ENCODE data around the gene MICALL1. TPM values are rescaled to one million over a fixed set of nuclear protein-coding genes. Genes with fewer than 3 reads are reported as not detected.
A peak's percentile ranks its signal among the peaks of the same experiment; 100 is the strongest.

Gene MICALL1
- total and polyA plus RNA-seq, 5 donors from 2014 or later, result 1.1 to 25.2 (median 1.8) TPM

DNA sequence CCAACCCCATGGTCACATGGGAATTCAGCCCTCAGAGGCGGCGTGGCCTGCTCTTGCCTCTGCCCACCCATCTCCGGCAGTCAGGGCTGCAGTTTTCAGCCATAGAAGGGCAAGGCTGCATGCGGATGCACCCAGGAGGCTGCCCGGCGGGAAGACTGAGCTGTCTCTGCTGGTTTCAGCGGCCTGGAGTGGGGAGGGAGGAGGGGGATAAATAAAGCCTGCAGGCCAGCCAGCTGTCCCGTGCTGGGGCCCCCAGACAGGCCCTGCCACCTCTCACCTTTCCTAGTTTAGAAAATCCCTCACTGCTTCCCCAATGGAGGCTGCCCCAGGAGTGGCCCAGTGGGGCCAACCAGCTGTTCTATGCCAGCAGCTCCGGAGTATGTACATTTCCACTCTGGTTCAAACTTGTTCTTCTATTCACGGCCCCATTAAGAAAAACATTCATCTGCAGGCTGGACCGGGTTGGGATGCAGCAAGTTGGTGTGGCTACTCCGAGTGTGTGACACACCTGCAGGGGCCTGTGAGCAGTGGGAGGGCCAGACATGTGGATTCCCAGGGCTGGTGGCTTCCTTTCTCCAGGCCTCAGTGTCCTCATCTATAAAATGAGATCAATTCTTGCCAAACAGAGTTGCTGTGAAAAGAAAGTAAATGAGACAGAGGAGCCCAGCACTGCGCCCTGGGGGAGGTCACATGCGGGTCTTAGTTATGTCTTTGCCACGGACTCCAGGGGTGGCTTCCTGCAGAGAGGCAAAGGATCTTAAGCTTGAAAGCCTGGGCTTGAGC, 5.0 kb downstream of the MICALL1 start:
- Mint-ChIP-seq H3K4me1 (peaks cover 0 to 35% (median 23%) of the 10 kb centered on the region in 4 donors), H3K27ac (no peak overlapping the region)

DNA sequence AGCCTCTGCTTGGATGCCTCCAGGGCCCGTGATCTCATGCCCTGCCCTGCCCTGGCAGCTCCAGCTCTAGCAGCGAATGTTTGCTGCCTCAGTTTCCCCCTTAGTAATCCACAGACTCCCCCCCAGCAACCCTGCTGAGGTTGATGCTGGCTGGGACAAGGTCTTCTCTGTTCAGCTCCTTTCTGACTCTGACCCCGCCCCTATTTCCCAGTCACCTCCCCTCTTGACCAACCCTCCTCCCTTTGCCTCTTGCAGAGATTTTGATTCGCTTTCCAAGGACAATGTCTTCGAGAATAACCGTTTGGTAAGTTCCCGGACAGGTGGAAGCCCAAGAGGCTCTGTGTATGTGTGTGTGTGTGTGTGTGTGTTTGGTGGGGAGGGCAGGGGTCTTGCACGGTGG, 5.6 kb downstream of the MICALL1 start:
- H3K27ac Mint-ChIP-seq, result no peak overlapping the region
- peaks cover 8% of the 10 kb centered on the region for H3K36me3 Mint-ChIP-seq
- ATAC-seq (ENCODE audit: low read depth in 2 of 2) (no peak), DNase-seq (no peak)
- H3K4me1 ChIP-seq (ENCODE audit: control insufficient read depth, insufficient read depth, low read length, poor library complexity, severe bottlenecking), result peaks cover 11% of the 10 kb centered on the region
- H3K4me3 ChIP-seq (ENCODE audit: low read depth, low read length), result no peak overlapping the region
- no peaks in the 10 kb centered on the region for H3K27me3 ChIP-seq (ENCODE audit: control insufficient read depth, insufficient read depth, low read length)
- H3K4me3 Mint-ChIP-seq, result no peak overlapping the region
- no peaks in the 10 kb centered on the region for H3K9me3 ChIP-seq (ENCODE audit: control insufficient read depth in 2 of 2, low read length in 2 of 2)
- no peaks in the 10 kb centered on the region for H3K9me3 Mint-ChIP-seq
- peaks cover 0 to 35% (median 23%) of the 10 kb centered on the region in 4 donors for H3K4me1 Mint-ChIP-seq
- H3K27me3 Mint-ChIP-seq, result no peaks in the 10 kb centered on the region
- H3K27ac ChIP-seq (ENCODE audit: insufficient read depth, low read length, poor library complexity, severe bottlenecking), result no peak overlapping the region
- peaks cover 8% of the 10 kb centered on the region for H3K36me3 ChIP-seq (ENCODE audit: control insufficient read depth, insufficient read depth, low read length)

More for the DNA sequence above, 5.0 kb downstream of the MICALL1 start:
- H3K27me3 ChIP-seq (ENCODE audit: control insufficient read depth, insufficient read depth, low read length), result no peaks in the 10 kb centered on the region
- H3K9me3 ChIP-seq (ENCODE audit: control insufficient read depth in 2 of 2, low read length in 2 of 2), result no peaks in the 10 kb centered on the region
- DNase-seq, result no peak
- H3K4me3 ChIP-seq (ENCODE audit: low read depth, low read length), result no peak overlapping the region
- peaks cover 13% of the 10 kb centered on the region for H3K4me1 ChIP-seq (ENCODE audit: control insufficient read depth, insufficient read depth, low read length, poor library complexity, severe bottlenecking)
- H3K27me3 Mint-ChIP-seq, result no peaks in the 10 kb centered on the region
- ATAC-seq (ENCODE audit: low read depth in 2 of 2), result no peak
- no peak overlapping the region for H3K27ac ChIP-seq (ENCODE audit: insufficient read depth, low read length, poor library complexity, severe bottlenecking)
- no peak overlapping the region for H3K4me3 Mint-ChIP-seq
- H3K9me3 Mint-ChIP-seq, result no peaks in the 10 kb centered on the region
- peaks cover 1% of the 10 kb centered on the region for H3K36me3 ChIP-seq (ENCODE audit: control insufficient read depth, insufficient read depth, low read length)
- H3K36me3 Mint-ChIP-seq, result peaks cover 8% of the 10 kb centered on the region

DNA sequence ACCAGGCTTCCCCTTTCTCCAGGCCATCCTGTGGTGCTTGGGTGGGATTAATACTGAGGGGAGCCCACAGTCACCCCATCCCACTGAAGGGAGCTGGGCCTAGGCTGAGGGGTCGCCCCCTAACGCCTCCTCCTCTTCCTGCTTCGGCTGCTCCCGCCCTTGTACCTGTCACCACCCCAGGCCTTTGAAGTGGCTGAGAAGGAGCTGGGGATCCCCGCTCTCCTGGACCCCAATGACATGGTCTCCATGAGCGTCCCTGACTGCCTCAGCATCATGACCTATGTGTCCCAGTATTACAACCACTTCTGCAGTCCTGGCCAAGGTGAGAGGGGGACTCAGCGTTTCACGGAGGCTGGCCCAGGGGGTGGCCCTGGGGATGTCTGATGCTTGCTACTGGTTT, 6.1 kb downstream of the MICALL1 start:
- ATAC-seq (ENCODE audit: low read depth in 2 of 2), result no peak
- no peaks in the 10 kb centered on the region for H3K27me3 ChIP-seq (ENCODE audit: control insufficient read depth, insufficient read depth, low read length)
- Mint-ChIP-seq H3K27ac (peak overlapping the region in 2 of 3 donors; percentile 20 to 51), H3K9me3 (no peaks in the 10 kb centered on the region), H3K36me3 (peaks cover 8% of the 10 kb centered on the region), H3K4me1 (peaks cover 0 to 31% (median 21%) of the 10 kb centered on the region in 4 donors), H3K27me3 (no peaks in the 10 kb centered on the region), H3K4me3 (no peak overlapping the region)
- H3K4me1 ChIP-seq (ENCODE audit: control insufficient read depth, insufficient read depth, low read length, poor library complexity, severe bottlenecking), result peaks cover 6% of the 10 kb centered on the region
- H3K27ac ChIP-seq (ENCODE audit: insufficient read depth, low read length, poor library complexity, severe bottlenecking), result no peak overlapping the region
- no peak for DNase-seq
- H3K9me3 ChIP-seq (ENCODE audit: control insufficient read depth in 2 of 2, low read length in 2 of 2), result no peaks in the 10 kb centered on the region
- H3K4me3 ChIP-seq (ENCODE audit: low read depth, low read length), result no peak overlapping the region
- H3K36me3 ChIP-seq (ENCODE audit: control insufficient read depth, insufficient read depth, low read length), result peaks cover 9% of the 10 kb centered on the region

DNA sequence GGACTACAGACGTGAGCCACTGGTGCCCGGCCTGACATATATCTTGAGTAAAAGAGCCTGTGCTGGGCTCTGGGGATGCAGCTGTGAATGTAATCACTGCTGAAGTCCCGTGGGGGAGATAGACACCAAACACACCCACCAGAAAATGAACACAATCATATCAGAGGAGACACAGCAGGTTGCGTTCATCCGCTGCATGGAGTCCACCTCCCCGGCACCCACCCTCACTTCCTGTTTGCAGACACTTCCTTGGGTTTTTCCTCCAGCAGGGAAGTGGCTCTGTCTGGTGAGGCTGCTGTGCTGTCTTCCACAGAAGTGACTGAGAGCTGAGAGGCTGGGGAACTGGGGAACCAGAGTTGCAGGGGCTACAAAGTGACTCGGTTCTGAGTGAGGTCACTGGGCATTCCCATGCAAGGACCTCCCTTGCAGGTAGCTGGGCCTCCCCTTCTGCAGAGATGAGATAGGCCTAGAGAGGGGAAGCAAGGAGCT, 7.2 kb downstream of the MICALL1 start:
- Histone ChIP-seq H3K27ac (ENCODE audit: insufficient read depth, low read length, poor library complexity, severe bottlenecking) (no peak overlapping the region), H3K36me3 (ENCODE audit: control insufficient read depth, insufficient read depth, low read length) (peaks cover 12% of the 10 kb centered on the region), H3K9me3 (ENCODE audit: control insufficient read depth in 2 of 2, low read length in 2 of 2) (no peaks in the 10 kb centered on the region), H3K4me3 (ENCODE audit: low read depth, low read length) (no peak overlapping the region), H3K4me1 (ENCODE audit: control insufficient read depth, insufficient read depth, low read length, poor library complexity, severe bottlenecking) (no peaks in the 10 kb centered on the region), H3K27me3 (ENCODE audit: control insufficient read depth, insufficient read depth, low read length) (no peaks in the 10 kb centered on the region)
- peaks cover 0 to 22% (median 13%) of the 10 kb centered on the region in 4 donors for H3K4me1 Mint-ChIP-seq
- peaks cover 11% of the 10 kb centered on the region for H3K36me3 Mint-ChIP-seq
- ATAC-seq (ENCODE audit: low read depth in 2 of 2), result no peak
- no peak overlapping the region for H3K4me3 Mint-ChIP-seq
- no peaks in the 10 kb centered on the region for H3K27me3 Mint-ChIP-seq
- no peak for DNase-seq
- no peaks in the 10 kb centered on the region for H3K9me3 Mint-ChIP-seq
- H3K27ac Mint-ChIP-seq, result peak overlapping the region in 1 of 3 donors; percentile 62

DNA sequence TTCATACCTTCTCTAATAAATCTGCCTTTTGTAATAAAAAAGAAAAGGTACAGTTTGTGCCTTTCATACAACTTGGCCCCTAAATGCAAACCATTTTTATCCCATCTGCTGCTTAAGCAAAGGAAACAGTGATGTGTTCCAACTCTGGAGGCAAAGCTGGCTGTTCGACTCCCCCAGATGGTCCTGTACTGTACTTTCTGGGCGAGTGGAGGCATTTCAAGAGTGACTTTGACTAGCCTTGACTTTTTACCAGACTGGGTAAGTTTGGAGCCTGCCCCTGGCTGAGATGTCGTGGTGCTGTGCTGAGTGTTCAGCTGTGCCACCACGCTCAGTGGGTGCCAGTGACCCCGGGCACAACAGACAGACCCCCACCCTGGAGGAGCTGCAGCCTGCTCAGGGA, 10.2 kb downstream of the MICALL1 start:
- Histone ChIP-seq H3K4me1 (ENCODE audit: control insufficient read depth, insufficient read depth, low read length, poor library complexity, severe bottlenecking) (no peaks in the 10 kb centered on the region), H3K9me3 (ENCODE audit: control insufficient read depth in 2 of 2, low read length in 2 of 2) (no peaks in the 10 kb centered on the region), H3K27me3 (ENCODE audit: control insufficient read depth, insufficient read depth, low read length) (no peaks in the 10 kb centered on the region), H3K27ac (ENCODE audit: insufficient read depth, low read length, poor library complexity, severe bottlenecking) (no peak overlapping the region), H3K4me3 (ENCODE audit: low read depth, low read length) (no peak overlapping the region), H3K36me3 (ENCODE audit: control insufficient read depth, insufficient read depth, low read length) (peaks cover 23% of the 10 kb centered on the region)
- Mint-ChIP-seq H3K36me3 (peaks cover 11% of the 10 kb centered on the region), H3K27me3 (no peaks in the 10 kb centered on the region), H3K27ac (no peak overlapping the region), H3K4me1 (peaks cover 0 to 12% (median 3%) of the 10 kb centered on the region in 4 donors), H3K4me3 (no peak overlapping the region), H3K9me3 (no peaks in the 10 kb centered on the region)
- DNase-seq, result no peak
- ATAC-seq (ENCODE audit: low read depth in 2 of 2), result no peak

DNA sequence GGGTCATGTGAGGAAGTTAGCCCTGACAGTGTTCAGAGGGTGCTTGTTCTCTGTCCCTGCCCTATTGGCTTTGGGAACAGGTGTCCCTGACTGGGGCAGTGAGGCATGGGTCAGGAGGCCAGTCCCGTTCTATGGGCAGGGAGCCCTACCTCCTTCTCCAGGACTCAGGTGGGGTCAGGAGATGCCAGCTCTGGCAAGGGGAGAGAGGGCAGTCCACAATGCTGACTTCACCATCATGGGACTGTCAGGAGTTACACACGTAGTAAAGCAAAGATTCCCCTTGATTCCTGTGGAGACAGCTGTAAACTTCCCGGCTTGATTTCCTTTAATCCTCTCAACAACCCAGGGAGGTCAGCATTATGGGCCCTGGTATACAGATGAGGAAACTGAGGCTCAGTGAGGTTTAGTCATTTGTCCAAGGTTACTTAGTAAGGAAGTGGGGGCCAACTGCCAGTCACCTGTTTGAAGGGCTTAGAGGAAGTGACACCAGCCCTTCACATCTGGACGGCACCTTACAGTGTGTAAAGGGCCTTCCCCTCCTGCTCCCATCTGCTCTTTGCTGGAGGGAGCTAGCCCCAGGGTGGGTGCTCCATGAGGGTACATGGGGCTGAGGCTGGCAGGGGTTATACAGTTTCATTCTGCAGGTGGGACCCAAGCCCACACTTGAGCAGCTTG, 11.9 kb downstream of the MICALL1 start:
- no peaks in the 10 kb centered on the region for H3K4me1 ChIP-seq (ENCODE audit: control insufficient read depth, insufficient read depth, low read length, poor library complexity, severe bottlenecking)
- H3K9me3 ChIP-seq (ENCODE audit: control insufficient read depth in 2 of 2, low read length in 2 of 2), result no peaks in the 10 kb centered on the region
- no peak overlapping the region for H3K4me3 Mint-ChIP-seq
- H3K4me3 ChIP-seq (ENCODE audit: low read depth, low read length), result no peak overlapping the region
- no peak overlapping the region for H3K27ac ChIP-seq (ENCODE audit: insufficient read depth, low read length, poor library complexity, severe bottlenecking)
- peaks cover 23% of the 10 kb centered on the region for H3K36me3 ChIP-seq (ENCODE audit: control insufficient read depth, insufficient read depth, low read length)
- ATAC-seq (ENCODE audit: low read depth in 2 of 2) (no peak), DNase-seq (no peak)
- H3K4me1 Mint-ChIP-seq, result peaks cover 0 to 4% (median 2%) of the 10 kb centered on the region in 4 donors
- H3K27me3 ChIP-seq (ENCODE audit: control insufficient read depth, insufficient read depth, low read length), result no peaks in the 10 kb centered on the region
- H3K27ac Mint-ChIP-seq, result peak overlapping the region in 1 of 3 donors; percentile 78
- no peaks in the 10 kb centered on the region for H3K9me3 Mint-ChIP-seq
- H3K27me3 Mint-ChIP-seq, result no peaks in the 10 kb centered on the region
- H3K36me3 Mint-ChIP-seq, result peaks cover 14% of the 10 kb centered on the region

DNA sequence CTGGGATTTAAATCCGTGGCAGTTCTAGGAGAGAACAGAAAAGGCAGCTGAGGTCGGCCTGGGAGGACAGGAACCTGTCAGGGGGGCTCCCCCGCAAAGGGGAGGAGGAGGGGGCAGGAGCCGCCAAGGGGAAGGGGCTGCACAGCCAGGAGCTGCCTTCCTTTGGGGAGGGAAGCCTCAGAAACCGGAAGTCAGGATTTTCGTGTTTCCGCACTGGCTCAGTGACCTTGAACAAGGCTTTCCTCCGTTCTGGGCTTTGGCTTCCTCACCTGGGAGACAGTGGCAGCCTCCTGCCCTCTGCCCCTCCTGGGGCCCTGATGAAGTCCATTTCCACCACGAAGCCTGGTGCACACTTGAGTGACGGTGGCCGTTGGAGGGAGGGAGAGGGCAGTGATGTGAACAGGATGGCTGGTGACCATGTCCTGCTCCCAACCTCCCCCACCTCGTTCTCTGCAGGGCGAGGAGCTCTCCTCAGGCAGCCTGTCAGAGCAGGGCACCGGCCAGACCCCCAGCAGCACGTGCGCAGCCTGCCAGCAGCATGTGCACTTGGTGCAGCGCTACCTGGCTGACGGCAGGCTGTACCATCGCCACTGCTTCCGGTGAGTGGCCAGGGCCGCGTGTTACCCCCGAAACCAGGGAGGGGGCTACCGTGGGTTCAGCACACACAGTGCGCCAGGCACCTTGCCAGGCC, 12.6 kb downstream of the MICALL1 start:
- Histone ChIP-seq H3K9me3 (ENCODE audit: control insufficient read depth in 2 of 2, low read length in 2 of 2) (no peaks in the 10 kb centered on the region), H3K4me3 (ENCODE audit: low read depth, low read length) (no peak overlapping the region), H3K27ac (ENCODE audit: insufficient read depth, low read length, poor library complexity, severe bottlenecking) (no peak overlapping the region), H3K4me1 (ENCODE audit: control insufficient read depth, insufficient read depth, low read length, poor library complexity, severe bottlenecking) (no peaks in the 10 kb centered on the region), H3K36me3 (ENCODE audit: control insufficient read depth, insufficient read depth, low read length) (peaks cover 23% of the 10 kb centered on the region), H3K27me3 (ENCODE audit: control insufficient read depth, insufficient read depth, low read length) (no peaks in the 10 kb centered on the region)
- DNase-seq, result no peak
- Mint-ChIP-seq H3K4me1 (peaks cover 0 to 4% (median 2%) of the 10 kb centered on the region in 4 donors), H3K27me3 (no peaks in the 10 kb centered on the region), H3K27ac (no peak overlapping the region), H3K9me3 (no peaks in the 10 kb centered on the region), H3K4me3 (no peak overlapping the region), H3K36me3 (peaks cover 13% of the 10 kb centered on the region)
- no peak for ATAC-seq (ENCODE audit: low read depth in 2 of 2)
